Measurements from ENCODE around the gene CAMK2D. TPM values are rescaled to one million over a fixed set of nuclear protein-coding genes. Genes with fewer than 3 reads are reported as not detected.

The CAMK2D gene
- total RNA-seq, 1 experiment from 2014 or later: 29.5 TPM

DNA sequence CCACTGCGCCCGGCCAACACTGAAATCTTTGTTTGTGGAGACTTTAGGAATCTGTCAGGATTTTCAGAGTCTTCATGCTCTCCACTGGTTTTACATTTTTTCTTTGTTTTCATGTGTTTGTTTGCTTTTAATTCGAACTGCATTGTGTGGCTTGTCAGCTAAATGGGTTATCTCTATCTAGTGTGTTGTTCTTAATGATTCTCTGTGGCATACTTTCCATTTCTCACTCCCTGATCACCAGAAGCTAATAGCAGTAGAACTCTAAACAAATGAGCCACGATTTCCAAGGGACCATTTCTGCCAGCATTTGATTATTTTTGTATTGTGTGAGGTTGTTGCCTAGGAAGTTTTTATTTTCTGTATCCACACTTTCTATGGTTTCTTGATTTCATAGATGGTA lies 352.4 kb downstream of the CAMK2D start:
- Histone ChIP-seq H3K27me3 (ENCODE audit: control insufficient read depth, insufficient read depth, low read length) (no peaks in the 10 kb centered on the region), H3K4me3 (ENCODE audit: low read depth in 2 of 2, low read length in 2 of 2) (no peak overlapping the region), H3K36me3 (ENCODE audit: control insufficient read depth, insufficient read depth, low read length) (no peaks in the 10 kb centered on the region), H3K4me1 (ENCODE audit: control insufficient read depth, insufficient read depth, low read length) (no peaks in the 10 kb centered on the region), H3K27ac (ENCODE audit: low read length) (no peak overlapping the region), H3K9me3 (ENCODE audit: control insufficient read depth, insufficient read depth, low read depth, low read length) (no peaks in the 10 kb centered on the region)
- ChIA-PET CTCF (no interaction called here), POLR2A (interaction anchor here (0.6 kb wide), 1 partner anchor 420 kb away, joined by 3 read pairs; no protein-coding TSS in a partner anchor)
- intact Hi-C loops (cut with micrococcal nuclease; ENCODE audit: unreplicated experiment) (no loop called here), in situ Hi-C loops (cut with HindIII; ENCODE audit: low pct_unique_long_range_greater_than_20kb, low sequenced_read_pairs) (no loop called here)
- BruUV-seq (replicated peaks): no TSS peak
- no peak for ATAC-seq
- no peak for TF ChIP-seq TCF7L2 (IDR thresholded peaks at IDR 0.05; ENCODE audit: low read depth, low read length)
- TF ChIP-seq, protein P1, sequence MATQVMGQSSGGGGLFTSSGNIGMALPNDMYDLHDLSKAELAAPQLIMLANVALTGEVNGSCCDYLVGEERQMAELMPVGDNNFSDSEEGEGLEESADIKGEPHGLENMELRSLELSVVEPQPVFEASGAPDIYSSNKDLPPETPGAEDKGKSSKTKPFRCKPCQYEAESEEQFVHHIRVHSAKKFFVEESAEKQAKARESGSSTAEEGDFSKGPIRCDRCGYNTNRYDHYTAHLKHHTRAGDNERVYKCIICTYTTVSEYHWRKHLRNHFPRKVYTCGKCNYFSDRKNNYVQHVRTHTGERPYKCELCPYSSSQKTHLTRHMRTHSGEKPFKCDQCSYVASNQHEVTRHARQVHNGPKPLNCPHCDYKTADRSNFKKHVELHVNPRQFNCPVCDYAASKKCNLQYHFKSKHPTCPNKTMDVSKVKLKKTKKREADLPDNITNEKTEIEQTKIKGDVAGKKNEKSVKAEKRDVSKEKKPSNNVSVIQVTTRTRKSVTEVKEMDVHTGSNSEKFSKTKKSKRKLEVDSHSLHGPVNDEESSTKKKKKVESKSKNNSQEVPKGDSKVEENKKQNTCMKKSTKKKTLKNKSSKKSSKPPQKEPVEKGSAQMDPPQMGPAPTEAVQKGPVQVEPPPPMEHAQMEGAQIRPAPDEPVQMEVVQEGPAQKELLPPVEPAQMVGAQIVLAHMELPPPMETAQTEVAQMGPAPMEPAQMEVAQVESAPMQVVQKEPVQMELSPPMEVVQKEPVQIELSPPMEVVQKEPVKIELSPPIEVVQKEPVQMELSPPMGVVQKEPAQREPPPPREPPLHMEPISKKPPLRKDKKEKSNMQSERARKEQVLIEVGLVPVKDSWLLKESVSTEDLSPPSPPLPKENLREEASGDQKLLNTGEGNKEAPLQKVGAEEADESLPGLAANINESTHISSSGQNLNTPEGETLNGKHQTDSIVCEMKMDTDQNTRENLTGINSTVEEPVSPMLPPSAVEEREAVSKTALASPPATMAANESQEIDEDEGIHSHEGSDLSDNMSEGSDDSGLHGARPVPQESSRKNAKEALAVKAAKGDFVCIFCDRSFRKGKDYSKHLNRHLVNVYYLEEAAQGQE (IDR thresholded peaks at IDR 0.05; ENCODE audit: insufficient read depth in 1 of 2, low read depth in 2 of 2, low read length in 1 of 2): no peak
- TF ChIP-seq SIN3A (IDR thresholded peaks at IDR 0.05; ENCODE audit: borderline replicate concordance, insufficient read depth, low read depth, low read length): no peak
- no peak for TF ChIP-seq POLR2AphosphoS5 (IDR thresholded peaks at IDR 0.05; ENCODE audit: low read depth, low read length)
- no peak for TF ChIP-seq CTCF (IDR thresholded peaks at IDR 0.05)
- no peak for DNase-seq (ENCODE audit: low read depth, low spot score)

GRCh38 chr4:113407409-113407808 lies 354.1 kb downstream of the CAMK2D start:
- intact Hi-C loops (cut with micrococcal nuclease; ENCODE audit: unreplicated experiment) (no loop called here), in situ Hi-C loops (cut with HindIII; ENCODE audit: low pct_unique_long_range_greater_than_20kb, low sequenced_read_pairs) (no loop called here)
- DNase-seq (ENCODE audit: low read depth, low spot score) (no peak), ATAC-seq (no peak)
- Histone ChIP-seq H3K27ac (ENCODE audit: low read length) (no peak overlapping the region), H3K36me3 (ENCODE audit: control insufficient read depth, insufficient read depth, low read length) (no peaks in the 10 kb centered on the region), H3K27me3 (ENCODE audit: control insufficient read depth, insufficient read depth, low read length) (no peaks in the 10 kb centered on the region), H3K4me3 (ENCODE audit: low read depth in 2 of 2, low read length in 2 of 2) (no peak overlapping the region), H3K4me1 (ENCODE audit: control insufficient read depth, insufficient read depth, low read length) (no peaks in the 10 kb centered on the region), H3K9me3 (ENCODE audit: control insufficient read depth, insufficient read depth, low read depth, low read length) (no peaks in the 10 kb centered on the region)
- no TSS peak for BruUV-seq (replicated peaks)
- CTCF ChIA-PET: no interaction called here
- POLR2A ChIA-PET: no interaction called here
- TF ChIP-seq POLR2AphosphoS5 (IDR thresholded peaks at IDR 0.05; ENCODE audit: low read depth, low read length): no peak
- TF ChIP-seq SIN3A (IDR thresholded peaks at IDR 0.05; ENCODE audit: borderline replicate concordance, insufficient read depth, low read depth, low read length): no peak
- no peak for TF ChIP-seq TCF7L2 (IDR thresholded peaks at IDR 0.05; ENCODE audit: low read depth, low read length)
- TF ChIP-seq, protein P1 (IDR thresholded peaks at IDR 0.05; ENCODE audit: insufficient read depth in 1 of 2, low read depth in 2 of 2, low read length in 1 of 2): no peak
- TF ChIP-seq CTCF (IDR thresholded peaks at IDR 0.05): no peak
